Myometrial cell (primary cell): ENCODE results near the gene RNF145. TPM values are rescaled to one million over a fixed set of nuclear protein-coding genes. Genes with fewer than 3 reads are reported as not detected.

Source experiments
- total RNA-seq: library from RNA; depleted of rRNA; stranded (reverse); fragments of >200 nt; gene quantifications from 2 replicates; pipeline ENCODE4 v1.2.3, GENCODE V29; 2015

RNF145 gene, protein sequence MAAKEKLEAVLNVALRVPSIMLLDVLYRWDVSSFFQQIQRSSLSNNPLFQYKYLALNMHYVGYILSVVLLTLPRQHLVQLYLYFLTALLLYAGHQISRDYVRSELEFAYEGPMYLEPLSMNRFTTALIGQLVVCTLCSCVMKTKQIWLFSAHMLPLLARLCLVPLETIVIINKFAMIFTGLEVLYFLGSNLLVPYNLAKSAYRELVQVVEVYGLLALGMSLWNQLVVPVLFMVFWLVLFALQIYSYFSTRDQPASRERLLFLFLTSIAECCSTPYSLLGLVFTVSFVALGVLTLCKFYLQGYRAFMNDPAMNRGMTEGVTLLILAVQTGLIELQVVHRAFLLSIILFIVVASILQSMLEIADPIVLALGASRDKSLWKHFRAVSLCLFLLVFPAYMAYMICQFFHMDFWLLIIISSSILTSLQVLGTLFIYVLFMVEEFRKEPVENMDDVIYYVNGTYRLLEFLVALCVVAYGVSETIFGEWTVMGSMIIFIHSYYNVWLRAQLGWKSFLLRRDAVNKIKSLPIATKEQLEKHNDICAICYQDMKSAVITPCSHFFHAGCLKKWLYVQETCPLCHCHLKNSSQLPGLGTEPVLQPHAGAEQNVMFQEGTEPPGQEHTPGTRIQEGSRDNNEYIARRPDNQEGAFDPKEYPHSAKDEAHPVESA
- 34.6 and 41.8 TPM in 2 replicates for total RNA-seq

DNA sequence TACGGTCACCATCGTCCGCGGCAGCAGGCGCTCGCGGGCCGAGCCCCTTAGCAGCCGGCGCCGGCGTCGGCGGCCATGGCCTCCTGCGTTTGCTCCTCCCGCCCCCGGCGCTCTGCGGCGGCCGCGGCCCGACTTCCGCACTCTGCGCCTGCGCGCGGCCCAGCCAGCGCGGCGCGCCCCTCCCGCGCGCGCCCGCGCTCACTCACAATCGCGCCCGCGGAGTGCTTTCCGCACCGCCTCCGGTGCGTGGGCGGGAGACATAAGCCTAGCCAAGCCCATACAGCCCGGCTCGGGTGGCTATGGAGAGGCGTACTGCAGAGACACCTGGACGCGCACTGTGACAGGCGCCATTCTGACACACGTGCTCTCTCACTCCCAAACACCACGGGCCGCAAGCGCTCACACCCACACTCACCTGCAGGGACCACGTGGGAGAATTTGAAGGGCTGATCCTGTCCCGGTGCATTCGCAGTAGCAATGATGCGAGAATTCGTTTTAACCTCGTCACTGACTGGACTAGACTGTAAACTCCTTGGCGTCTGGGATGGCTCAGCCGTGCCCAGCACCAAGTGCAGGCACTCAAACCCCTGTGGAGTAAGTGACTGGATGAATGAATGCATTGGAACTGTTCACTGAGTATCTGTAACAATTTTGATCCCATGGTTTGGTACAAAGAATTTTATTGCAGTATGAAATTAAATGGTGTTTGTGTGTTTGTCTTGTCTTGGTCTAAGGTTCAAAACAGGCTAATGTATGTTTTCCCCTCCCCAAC, at the start of gene RNF145:
Gene RNF145, minus strand, starts transcription at position 116 of the 772 bp plus-strand sequence. CDS start 5,936 bp downstream, outside the sequence.

Other genes starting within 250 kb of the RNF145 start
- gene EBF1, start 109.6 kb downstream of the RNF145 start, total RNA-seq = 0.86 and 0.89 TPM in 2 replicates
- 18.7 and 34.7 TPM in 2 replicates for gene UBLCP1, start 53.7 kb upstream of the RNF145 start, total RNA-seq
- not detected in 2 replicates for gene IL12B, start 120.9 kb upstream of the RNF145 start, total RNA-seq